ENCODE data around the gene MIPOL1. TPM values are rescaled to one million over a fixed set of nuclear protein-coding genes. Genes with fewer than 3 reads are reported as not detected.

The MIPOL1 gene
- total RNA-seq, 1 experiment from 2014 or later, result 10.5 TPM

DNA sequence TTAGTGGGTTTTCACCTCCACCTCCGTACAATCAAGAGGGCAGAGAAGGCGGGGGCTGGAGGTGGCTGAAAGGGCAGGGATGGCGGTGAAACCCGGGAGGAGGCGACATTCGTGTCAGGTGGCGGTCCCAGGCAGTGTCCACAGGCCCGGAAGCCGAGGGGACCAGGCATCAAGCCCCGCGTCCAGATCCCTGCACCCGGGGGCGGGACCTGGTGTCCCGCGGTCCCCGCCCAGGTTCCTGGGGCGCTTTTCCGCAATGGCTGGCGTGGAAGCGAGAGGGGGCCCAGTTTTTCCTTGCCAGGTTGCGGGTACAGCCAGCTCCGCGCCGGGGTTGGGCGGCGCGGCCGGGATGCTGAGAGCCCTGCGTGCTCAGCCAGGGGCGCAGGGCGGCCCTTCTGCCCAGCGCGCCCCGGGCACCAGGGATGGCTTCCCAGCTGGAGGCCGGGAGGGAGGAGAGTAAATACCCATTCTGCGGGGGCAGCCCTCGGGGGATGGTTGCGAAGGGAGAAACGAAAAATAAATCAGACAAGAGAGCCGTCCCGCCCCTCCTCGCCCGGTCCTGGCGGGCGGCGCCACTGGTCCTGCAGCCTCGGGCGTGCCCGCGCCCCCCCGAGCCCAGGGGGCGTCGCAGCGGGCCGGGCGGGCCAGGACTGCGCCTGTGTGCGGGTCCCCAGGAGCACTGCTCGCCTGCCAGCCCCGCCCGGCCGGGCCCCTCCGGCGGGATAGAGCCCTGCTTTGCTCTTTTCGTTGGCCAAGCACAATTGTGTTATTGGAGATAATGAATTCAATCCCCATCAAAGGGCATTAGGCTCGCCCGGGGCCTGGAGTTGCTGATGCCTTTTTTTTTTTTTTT lies 385.8 kb downstream of the MIPOL1 start:
- no peak for DNase-seq (ENCODE audit: low read depth)

DNA sequence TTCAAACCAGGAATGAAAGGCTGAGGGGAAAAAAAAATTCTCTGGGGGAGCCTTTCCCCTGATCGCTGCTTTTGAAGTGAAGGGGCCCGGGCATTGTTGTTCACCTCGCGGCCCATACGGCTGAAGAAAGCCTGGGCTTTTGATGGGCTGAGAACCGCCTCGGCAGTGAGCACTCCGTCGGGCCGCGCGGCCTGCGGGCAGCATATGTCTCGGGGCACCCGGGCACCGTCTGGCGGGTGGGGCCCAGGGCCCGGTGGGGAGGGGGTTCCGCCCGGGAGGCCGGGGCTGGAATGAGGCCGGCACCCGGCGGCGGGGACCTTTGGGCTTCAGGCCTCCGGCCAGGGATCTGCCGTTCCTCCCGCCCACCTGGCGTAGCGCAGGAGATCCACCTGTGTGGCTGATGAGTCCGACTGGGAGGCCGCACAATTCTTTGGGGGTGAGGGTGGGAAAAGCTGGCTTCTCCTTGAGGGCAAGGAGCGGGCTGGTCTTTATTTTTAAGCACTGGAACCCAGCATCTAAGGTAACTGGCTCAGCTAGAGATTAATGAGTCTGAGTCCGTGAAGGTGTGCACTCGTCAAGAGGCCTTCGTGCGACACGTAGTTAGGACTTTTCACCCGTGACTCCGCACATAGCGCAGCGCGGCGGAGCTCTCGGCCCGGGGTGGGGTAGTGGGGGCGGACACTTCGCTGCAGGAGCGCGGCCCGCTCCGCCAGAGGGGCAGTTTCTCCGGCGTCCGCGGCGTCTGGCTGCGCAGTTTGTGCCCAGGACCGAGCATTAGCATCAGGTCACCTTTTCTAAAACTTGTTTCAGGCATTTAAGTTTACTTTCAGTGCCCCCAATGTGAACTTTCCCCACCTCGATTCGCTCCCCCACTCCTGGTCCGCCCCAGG lies 386.7 kb downstream of the MIPOL1 start:
- no peak for DNase-seq (ENCODE audit: low read depth)
- in situ Hi-C loops (cut with HindIII; ENCODE audit: low pct_unique_long_range_greater_than_20kb, low sequenced_read_pairs), result no loop called here

More for the DNA sequence above, 385.8 kb downstream of the MIPOL1 start:
- in situ Hi-C loops (cut with HindIII; ENCODE audit: low pct_unique_long_range_greater_than_20kb, low sequenced_read_pairs), result no loop called here

DNA sequence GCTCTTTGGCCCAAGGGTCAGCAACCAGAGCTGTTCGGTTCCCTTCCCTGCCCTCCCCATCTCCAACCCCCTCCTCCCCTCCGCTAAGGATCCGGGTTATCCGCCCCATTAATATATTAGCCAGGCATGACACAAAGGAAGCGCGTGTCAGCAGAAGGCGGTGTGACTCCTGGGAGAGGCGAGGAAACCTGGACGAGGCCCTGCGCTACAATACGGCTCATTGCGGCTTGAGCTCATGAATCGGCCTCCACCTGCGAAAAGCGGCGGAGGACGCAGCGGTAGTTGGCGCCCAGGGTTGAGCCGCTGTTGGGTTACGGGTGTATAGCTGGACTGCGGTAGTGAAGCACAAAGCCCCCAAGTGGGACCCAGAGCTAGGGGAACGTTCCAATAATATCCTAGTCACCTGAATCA lies 387.4 kb downstream of the MIPOL1 start:
- in situ Hi-C loops (cut with HindIII; ENCODE audit: low pct_unique_long_range_greater_than_20kb, low sequenced_read_pairs), result no loop called here
- DNase-seq (ENCODE audit: low read depth), result no peak

DNA sequence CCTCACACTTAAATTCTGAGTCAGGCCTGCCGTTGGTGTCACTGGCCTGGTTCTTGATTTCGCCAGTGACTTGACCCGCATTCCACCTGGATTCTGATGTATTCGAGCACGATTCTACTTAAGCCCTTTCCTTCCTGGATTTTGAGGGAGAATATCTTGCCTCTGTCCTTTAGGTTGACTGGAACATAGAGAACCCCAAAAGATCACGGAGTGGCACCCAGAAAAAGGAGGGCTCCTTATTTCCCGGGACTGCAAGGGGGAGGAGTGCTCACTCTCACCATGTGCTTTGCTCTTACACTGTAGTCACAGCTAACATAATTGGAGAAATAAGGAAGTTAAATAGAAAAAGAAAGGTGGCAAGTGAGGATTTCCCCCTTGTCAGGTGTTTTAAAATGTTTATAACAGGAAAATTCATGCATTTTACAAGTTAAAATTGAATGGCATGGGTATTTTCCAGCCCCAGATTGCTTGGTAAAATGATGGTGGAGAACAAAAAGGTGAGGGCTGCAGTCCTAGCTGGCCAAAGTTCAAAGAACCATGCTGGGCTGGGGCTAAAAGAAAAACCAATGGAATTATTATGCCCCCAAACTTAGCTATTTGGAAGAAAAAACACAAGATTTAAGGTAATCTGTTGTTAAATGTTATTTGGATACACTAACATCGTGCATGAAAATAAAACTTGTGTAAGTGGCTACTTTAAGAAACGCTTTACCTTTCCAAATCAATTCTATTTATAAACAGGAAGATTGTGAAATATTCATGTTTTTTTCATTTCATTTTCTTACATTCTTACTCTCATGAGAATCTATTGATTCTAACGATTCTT lies 388.4 kb downstream of the MIPOL1 start:
- in situ Hi-C loops (cut with HindIII; ENCODE audit: low pct_unique_long_range_greater_than_20kb, low sequenced_read_pairs), result no loop called here
- no peak for DNase-seq (ENCODE audit: low read depth)

DNA sequence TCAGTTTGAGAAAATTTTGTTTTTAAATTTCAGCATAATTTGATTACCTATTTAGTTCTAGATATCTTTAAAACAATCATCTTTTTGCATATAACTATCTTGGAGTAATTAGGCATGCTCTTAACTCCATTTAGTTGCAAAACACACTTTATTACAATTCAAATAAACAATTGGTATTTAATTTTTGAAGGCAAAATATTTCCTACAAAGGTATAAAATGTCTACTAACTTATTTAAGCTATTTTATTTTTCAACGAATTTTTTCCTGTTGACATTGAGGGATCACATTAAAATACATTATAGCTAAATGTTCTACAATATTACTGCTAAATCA lies 389.0 kb downstream of the MIPOL1 start:
- DNase-seq (ENCODE audit: low read depth), result no peak
- in situ Hi-C loops (cut with HindIII; ENCODE audit: low pct_unique_long_range_greater_than_20kb, low sequenced_read_pairs), result no loop called here

DNA sequence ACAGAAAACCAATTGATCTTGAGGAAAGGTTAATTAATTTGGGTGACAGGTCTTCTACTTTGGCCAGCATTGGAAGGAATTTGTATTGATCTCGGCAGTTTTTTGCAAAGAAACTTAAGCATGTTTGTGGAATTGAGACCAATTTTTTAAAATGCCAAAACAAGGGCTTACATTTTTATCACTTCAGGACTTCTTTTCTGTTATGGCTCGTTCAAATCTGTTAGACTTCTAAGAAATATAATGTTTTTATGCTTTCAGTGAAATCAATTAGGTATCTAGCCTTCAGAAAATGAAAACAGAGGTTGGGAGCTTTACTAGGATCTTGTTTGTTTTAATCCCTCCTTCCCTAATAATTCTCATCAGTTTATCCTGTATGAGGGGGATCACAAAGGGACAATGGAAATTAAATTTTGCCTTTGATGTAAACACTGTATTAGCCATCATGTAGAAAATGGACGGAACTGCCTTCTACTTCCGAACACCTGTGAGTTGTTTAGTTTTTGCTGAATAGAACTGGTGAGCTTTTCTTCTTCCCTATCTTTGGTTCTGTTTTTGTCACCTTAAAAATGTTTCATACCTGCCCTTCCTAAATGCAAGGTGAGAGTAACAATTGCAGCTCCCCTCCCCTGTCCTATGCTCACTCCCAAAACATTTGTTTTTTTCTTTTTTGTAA lies 389.5 kb downstream of the MIPOL1 start:
- no peak for DNase-seq (ENCODE audit: low read depth)
- in situ Hi-C loops (cut with HindIII; ENCODE audit: low pct_unique_long_range_greater_than_20kb, low sequenced_read_pairs), result no loop called here

DNA sequence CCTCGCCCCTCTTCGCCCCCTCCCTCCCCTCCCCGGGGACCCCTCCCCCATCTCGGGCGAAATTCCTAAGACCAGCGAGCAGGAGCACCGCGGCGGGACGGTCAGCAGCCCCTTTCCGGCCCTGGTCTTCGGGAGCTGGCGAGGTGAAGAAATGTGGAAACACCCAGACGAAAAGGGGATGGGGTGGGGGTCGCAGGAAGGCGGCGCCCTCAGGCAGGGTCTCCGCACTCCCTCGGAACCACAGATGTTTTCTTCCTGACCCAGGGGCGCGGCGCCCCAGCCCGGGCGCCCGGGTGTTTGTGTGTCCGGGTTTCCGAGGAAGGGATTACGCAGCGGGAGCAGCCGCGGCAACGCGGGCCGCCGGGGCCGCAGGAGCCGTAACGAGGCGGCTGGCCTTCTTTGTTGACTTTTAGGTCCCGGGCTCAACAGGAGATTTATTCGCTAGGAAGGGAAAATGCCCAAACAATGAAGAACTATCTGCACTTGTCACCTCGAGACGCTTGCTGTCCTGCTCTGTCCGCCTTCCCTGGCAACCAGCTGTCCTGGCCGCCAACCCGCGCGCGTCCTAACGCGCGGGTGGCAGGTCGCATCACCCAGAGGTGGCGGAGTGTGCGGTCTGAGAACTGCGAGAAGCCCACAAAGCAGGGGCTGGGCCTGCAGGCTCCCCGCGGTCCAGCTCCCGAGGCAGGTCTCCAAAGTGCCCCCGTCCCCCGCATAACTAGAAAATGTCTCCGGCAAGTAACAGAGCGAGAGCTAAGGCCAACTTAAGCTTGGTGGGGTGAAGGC lies 390.3 kb downstream of the MIPOL1 start:
- in situ Hi-C loops (cut with HindIII; ENCODE audit: low pct_unique_long_range_greater_than_20kb, low sequenced_read_pairs), result no loop called here
- no peak for DNase-seq (ENCODE audit: low read depth)

DNA sequence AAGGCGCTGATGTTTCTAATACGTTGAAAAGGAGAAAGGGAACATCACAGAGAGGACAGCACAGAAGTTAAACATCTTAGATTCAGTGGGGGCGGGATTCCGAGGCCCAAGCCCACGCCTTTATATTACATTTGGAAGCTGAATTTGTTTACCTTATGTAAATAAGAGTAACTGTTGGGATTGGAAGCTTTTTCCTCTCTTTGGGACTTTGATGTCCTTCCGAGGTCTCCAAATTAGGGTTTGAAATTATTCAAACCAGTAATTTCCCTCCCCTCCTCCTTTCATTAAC lies 390.9 kb downstream of the MIPOL1 start:
- DNase-seq (ENCODE audit: low read depth), result no peak
- in situ Hi-C loops (cut with HindIII; ENCODE audit: low pct_unique_long_range_greater_than_20kb, low sequenced_read_pairs), result no loop called here

DNA sequence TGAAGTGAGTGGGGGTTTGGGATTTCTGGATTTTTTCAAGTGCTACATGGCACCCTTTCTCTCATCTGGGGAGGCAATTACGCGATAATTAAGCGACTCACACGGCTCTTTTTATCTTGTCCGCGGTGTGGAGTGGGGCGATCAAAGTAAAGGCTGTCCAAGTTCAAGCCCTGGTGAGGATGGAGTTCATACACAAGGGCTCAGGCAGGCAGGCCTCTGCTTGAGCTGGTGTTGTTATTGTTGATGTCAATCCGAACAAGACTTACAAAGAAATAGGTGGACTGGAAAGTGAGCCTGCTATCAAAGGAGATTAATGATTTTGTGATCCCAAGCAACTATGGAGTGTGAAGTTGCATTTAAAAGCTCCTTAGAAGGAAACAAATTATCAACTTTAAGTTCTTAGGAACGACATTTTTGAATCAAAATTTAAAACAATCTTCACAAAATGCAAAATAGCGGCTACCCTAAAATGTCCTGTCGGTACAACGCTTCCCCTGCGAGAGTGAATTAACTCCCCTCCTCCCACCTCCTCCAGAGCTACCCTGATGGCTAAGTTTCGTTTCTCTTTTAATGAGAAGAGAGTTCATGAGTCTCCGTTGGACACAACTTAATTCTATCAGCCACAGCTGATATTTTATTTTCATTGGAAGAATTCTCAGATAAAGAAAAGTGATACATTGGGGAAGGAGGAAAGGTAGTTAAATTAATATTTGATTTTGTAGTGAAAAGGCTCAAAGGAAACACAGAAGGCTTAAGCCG lies 391.4 kb downstream of the MIPOL1 start:
- in situ Hi-C loops (cut with HindIII; ENCODE audit: low pct_unique_long_range_greater_than_20kb, low sequenced_read_pairs), result no loop called here
- no peak for DNase-seq (ENCODE audit: low read depth)

DNA sequence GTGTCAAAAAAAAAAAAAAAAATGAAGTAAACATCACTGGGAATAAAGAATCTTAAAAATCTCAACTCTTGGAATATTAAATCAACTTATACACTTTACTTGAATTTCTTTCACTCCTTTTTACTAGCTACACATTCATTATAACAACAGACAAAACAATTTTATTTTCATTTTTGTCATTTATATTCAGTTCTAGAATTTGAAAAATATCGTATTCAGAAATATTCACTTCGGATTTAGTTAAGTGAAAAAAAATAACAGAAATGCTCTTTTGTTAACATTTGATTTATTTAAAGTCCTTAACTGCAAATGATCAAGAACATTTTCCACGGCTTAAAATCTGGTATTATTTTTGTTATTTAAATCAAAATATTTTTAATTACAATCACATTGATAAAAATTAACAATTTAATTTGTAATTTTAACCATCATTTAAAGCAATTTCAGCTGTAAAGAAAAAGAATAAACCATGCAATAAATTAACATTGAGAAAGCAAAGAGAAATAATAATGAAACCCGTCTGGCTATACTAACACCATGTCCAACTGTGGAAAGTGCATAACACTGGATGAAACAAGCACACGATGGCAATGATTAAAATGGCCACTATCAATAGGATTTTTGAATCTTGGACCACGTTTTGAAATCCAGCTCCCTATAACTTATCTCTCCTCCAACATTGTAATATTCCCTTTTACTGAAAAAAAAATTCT lies 392.1 kb downstream of the MIPOL1 start:
- no peak for DNase-seq (ENCODE audit: low read depth)
- in situ Hi-C loops (cut with HindIII; ENCODE audit: low pct_unique_long_range_greater_than_20kb, low sequenced_read_pairs), result no loop called here

DNA sequence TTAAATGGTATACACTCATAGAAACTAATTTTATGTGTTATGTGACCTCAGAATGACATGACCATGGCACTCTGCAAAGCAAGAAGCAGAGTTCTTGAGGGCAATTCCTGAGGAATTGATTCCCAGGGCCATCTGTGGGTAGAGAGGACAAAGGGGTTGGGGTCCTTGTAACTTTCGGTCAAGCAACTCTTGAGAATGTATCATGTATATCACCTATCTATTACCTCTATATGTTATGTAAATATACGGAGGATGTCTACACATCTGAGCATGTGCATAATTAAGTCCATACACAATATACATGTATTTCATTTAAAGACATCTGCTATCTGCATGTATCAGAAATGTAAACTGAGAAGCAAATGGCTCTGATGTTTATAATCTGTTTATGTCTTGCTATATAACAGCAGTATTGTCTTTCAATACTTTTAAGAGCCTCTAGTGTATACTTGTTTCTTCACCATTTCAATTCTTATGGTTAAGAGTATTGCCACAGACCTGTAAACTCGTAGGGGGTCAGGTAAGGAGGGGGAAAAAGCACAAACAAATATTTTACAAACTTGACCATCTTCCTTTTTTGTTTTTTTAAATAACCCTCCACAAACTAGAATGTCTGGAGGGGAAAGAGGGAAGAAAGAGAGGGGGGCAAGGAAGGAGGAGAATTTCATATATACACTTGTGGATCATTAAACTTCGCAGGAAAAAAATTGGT lies 392.8 kb downstream of the MIPOL1 start:
- in situ Hi-C loops (cut with HindIII; ENCODE audit: low pct_unique_long_range_greater_than_20kb, low sequenced_read_pairs), result no loop called here
- no peak for DNase-seq (ENCODE audit: low read depth)

DNA sequence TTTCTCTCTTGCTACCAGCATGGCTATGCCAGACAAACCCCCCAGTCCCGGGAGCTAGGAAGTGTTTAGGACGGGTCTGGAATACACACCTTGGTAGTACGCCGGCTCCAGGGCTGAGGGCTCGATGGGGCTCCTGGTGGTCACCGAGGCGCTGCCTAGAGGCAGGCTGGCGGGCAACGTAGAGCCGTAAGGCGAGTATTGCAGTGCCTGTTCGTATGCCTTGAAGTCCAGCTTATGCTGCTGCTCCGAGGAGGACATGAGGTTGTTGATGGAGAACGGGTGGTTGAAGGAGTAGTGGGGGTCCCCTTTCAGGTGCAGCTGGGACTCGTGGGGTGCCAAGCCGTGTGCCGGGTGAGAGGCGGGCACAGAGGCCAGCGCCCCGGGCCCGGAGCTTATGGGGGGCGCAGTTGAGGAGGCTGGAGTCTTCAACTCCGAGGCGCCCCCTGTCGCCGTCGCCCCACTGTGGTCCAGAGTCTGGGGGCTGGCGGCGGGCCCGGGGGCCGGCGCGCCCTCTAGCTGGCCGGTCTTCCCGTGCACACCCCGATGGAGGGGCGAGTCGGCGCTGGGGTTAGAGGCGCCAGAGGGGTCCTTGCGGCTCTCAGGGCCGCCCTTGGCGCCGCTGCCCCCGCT lies 393.7 kb downstream of the MIPOL1 start:
- no peak for DNase-seq (ENCODE audit: low read depth)
- in situ Hi-C loops (cut with HindIII; ENCODE audit: low pct_unique_long_range_greater_than_20kb, low sequenced_read_pairs), result no loop called here

DNA sequence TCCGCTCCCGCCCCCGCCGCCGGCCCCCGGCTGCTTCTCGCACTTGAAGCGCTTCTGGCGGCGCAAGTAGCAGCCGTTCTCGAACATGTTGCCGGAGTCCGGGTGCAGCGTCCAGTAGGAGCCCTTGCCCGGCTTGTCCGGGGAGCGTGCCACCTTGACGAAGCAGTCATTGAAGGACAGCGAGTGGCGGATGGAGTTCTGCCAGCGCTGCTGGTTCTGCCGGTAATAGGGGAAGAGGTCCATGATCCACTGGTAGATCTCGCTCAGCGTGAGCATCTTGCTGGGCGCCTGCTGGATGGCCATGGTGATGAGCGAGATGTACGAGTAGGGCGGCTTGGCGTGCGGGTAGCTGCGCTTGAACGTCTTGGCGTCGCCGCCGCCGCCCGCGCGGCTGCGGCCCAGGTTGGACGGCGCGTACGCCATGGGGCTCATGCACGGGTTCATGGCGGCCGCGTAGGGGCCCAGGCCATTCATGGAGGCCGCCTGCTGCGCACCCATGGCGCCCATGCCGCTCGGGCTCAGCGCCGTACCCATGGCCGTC lies 394.3 kb downstream of the MIPOL1 start:
- in situ Hi-C loops (cut with HindIII; ENCODE audit: low pct_unique_long_range_greater_than_20kb, low sequenced_read_pairs), result no loop called here
- DNase-seq (ENCODE audit: low read depth), result no peak

DNA sequence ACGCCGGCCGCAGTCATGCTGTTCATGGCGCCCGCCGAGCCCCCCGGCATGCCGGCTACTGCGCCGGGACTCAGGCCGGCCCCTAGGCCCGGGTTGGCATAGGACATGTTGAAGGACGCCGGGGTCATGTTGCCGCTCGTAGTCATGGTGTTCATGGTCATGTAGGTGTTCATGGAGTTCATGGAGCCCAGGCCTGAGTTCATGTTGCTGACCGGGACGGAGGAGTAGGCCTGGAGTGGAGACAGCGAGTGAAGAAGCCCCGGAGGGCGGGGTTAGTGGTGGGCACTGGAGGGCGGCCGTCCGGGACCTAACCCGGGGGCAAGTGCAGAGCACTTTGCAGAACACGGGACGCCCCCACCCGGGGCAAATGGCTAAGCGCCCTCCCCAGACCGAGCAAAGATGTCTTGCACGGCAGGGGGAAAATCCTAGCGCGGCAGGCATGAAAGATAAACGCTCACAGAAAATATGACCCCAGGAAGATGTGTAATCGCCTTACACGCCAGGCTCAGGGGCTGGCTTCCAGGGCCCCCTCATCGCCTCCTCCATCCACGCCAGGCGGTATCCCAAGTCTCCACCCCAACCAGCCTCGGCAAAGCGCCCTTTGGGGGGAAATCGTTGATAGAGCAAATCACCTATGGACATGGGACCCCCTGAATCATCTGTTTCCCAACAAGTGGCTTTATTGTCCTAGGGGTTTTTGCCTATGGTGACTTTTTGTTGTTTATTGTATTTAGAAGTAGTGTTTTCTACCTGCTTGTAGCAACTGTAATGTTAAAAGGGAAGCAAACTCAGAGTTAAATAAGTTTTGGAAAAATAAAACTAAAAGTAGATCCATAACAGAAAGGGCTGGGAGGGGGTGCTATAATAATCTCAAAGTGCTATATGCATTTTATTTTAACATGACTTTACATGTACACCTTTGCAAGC lies 395.0 kb downstream of the MIPOL1 start:
- no peak for DNase-seq (ENCODE audit: low read depth)

More for the DNA sequence above, 395.0 kb downstream of the MIPOL1 start:
- in situ Hi-C loops (cut with HindIII; ENCODE audit: low pct_unique_long_range_greater_than_20kb, low sequenced_read_pairs), result no loop called here
